Endothelial cell of umbilical vein (primary cell): ENCODE measurements around the gene CKLF. TPM values are rescaled to one million over a fixed set of nuclear protein-coding genes. Genes with fewer than 3 reads are reported as not detected.

Experiments used
- BruUV-seq: library from RNA; stranded (reverse); fragments of 400-500 nt; replicated peaks from 2 replicates; lab custom pipeline; 2021; lab: Mats Ljungman, UMichigan
- CTCF ChIA-PET: fragments of 300-600, 350-600 bp; sonication (Branson Sonifier 250); formaldehyde crosslinking; loops from one replicate; lab custom pipeline; 2021; ENCODE audit warnings: antibody characterized with exemption, inconsistent platforms; lab: Charles Lee
- POLR2A ChIA-PET: fragments of 300-600, 350-600 bp; sonication (Branson Sonifier 250); formaldehyde crosslinking; loops from one replicate; lab custom pipeline; 2021; ENCODE audit warnings: antibody characterized with exemption, inconsistent platforms; lab: Charles Lee
- DNase-seq: peaks from one replicate; pipeline ENCODE4 v3.0.0-alpha.2; 2011; ENCODE audit warnings: low read depth, low spot score
- FAIRE-seq: peaks from 2 replicates; lab custom pipeline; 2011; peaks lifted over from hg19 to GRCh38; lab: Jason Lieb, UNC
- H2AFZ ChIP-seq: 2 replicates; pipeline ENCODE4 v1.6.0; 2012; ENCODE audit warnings: low read depth, low read length, control low read depth, inconsistent platforms
- H3K27ac ChIP-seq: 2 replicates; pipeline ENCODE4 v1.5.1; 2011; ENCODE audit warnings: low read depth, mild to moderate bottlenecking, control low read depth, low read length, moderate library complexity; ENCODE audit not compliant: insufficient read depth
- H3K27me3 ChIP-seq, 2 experiments: 2 replicates each; pipeline versions ENCODE4 v1.6.0 to v1.6.1; 2011; ENCODE audit warnings: low read length in 2 of 2, mixed read lengths in 1 of 2; ENCODE audit not compliant: control insufficient read depth in 2 of 2, insufficient read depth in 2 of 2
- H3K36me3 ChIP-seq, 2 experiments: 2 replicates in 1 of 2; 3 replicates in 1 of 2; pipeline ENCODE4 v1.5.1; 2011; ENCODE audit warnings: low read length in 2 of 2, mild to moderate bottlenecking in 1 of 2, moderate library complexity in 1 of 2; ENCODE audit not compliant: control insufficient read depth in 2 of 2, insufficient read depth in 2 of 2; ENCODE audit errors: extremely low read depth in 1 of 2
- H3K4me1 ChIP-seq: 3 replicates; pipeline ENCODE4 v1.5.1; 2011; ENCODE audit warnings: mild to moderate bottlenecking, low read length; ENCODE audit not compliant: control insufficient read depth, insufficient read depth; ENCODE audit errors: extremely low read depth
- H3K4me2 ChIP-seq: 2 replicates; pipeline ENCODE4 v1.6.1; 2011; ENCODE audit warnings: low read length, control low read depth, mixed read lengths; ENCODE audit not compliant: insufficient read depth
- H3K4me3 ChIP-seq, 3 experiments: fragments of 200-600 bp in 1 of 3; sonication (generic), shearing (Covaris generic) in 1 of 3; replicated peaks in 1 of 3; 2 replicates each; pipeline ENCODE4 v1.5.1; 2011 to 2016; ENCODE audit warnings: control low read depth in 3 of 3, low read length in 3 of 3, mild to moderate bottlenecking in 2 of 3, inconsistent platforms in 1 of 3, low read depth in 1 of 3, moderate library complexity in 1 of 3; ENCODE audit not compliant: insufficient read depth in 1 of 3
- H3K79me2 ChIP-seq: 2 replicates; pipeline ENCODE4 v1.6.0; 2012; ENCODE audit warnings: low read length, inconsistent platforms; ENCODE audit not compliant: control insufficient read depth, insufficient read depth
- H3K9ac ChIP-seq: replicated peaks from 2 replicates; pipeline ENCODE3; 2011; ENCODE audit warnings: low read length, control low read depth; ENCODE audit not compliant: insufficient read depth; ENCODE audit errors: extremely low read depth
- H3K9me1 ChIP-seq: replicated peaks from 3 replicates; pipeline ENCODE4 v1.6.0; 2011; ENCODE audit warnings: mild to moderate bottlenecking, low read length; ENCODE audit not compliant: control insufficient read depth, insufficient read depth; ENCODE audit errors: extremely low read depth
- H3K9me3 ChIP-seq: replicated peaks from 2 replicates; pipeline ENCODE4 v1.5.1; 2012; ENCODE audit warnings: low read length, inconsistent platforms; ENCODE audit not compliant: control insufficient read depth, insufficient read depth
- H4K20me1 ChIP-seq: replicated peaks from 2 replicates; pipeline ENCODE3; 2011; ENCODE audit warnings: mild to moderate bottlenecking, low read length; ENCODE audit not compliant: control insufficient read depth, insufficient read depth; ENCODE audit errors: extremely low read depth
- EZH2 ChIP-seq: IDR thresholded peaks from 2 replicates; pipeline ENCODE4 v1.6.1; 2012; ENCODE audit warnings: borderline replicate concordance, low read depth, mild to moderate bottlenecking, moderate library complexity, low read length, inconsistent platforms; ENCODE audit not compliant: severe bottlenecking
- FOS ChIP-seq: IDR thresholded peaks from 2 replicates; pipeline ENCODE4 v1.6.1; 2011; ENCODE audit warnings: mild to moderate bottlenecking, low read length, moderate library complexity, borderline replicate concordance; ENCODE audit not compliant: insufficient read depth
- GATA2 ChIP-seq: IDR thresholded peaks from 2 replicates; pipeline ENCODE4 v1.7.0; 2011; ENCODE audit warnings: low read depth, mild to moderate bottlenecking, moderate library complexity, mixed read lengths, low read length; ENCODE audit not compliant: insufficient read length, insufficient read depth
- JUN ChIP-seq: IDR thresholded peaks from 2 replicates; pipeline ENCODE4 v1.6.1; 2011; ENCODE audit warnings: borderline replicate concordance, low read depth; ENCODE audit not compliant: insufficient read length, insufficient read depth
- MYC ChIP-seq: IDR thresholded peaks from one replicate; pipeline ENCODE4 v1.6.1; 2011; ENCODE audit warnings: mild to moderate bottlenecking, low read depth, low read length
- POLR2A ChIP-seq: IDR thresholded peaks from 2 replicates; pipeline ENCODE4 v1.6.1; 2012; ENCODE audit warnings: low read depth, mild to moderate bottlenecking, control low read depth, low read length
- POLR2AphosphoS5 ChIP-seq: IDR thresholded peaks from 2 replicates; pipeline ENCODE4 v1.6.1; 2012; ENCODE audit warnings: low read depth, mild to moderate bottlenecking, control low read depth, low read length, moderate library complexity; ENCODE audit not compliant: insufficient read depth
- dilution Hi-C: fragments of 300-500 bp; cut with MboI; formaldehyde crosslinking; loops from one replicate; pipeline ENCODE4 v1.15.0; 2019; ENCODE audit warnings: low sequenced_read_pairs; ENCODE audit not compliant: extremely low pct_ligation_motif_present
- intact Hi-C: fragments of 100-400 bp; cut with micrococcal nuclease; formaldehyde crosslinking; loops from one replicate; pipeline ENCODE4 v1.10.0; 2022
- polyA plus RNA-seq, 4 experiments: library from polyadenylated mRNA; depleted of rRNA in 3 of 4; stranded (reverse) in 3 of 4; unstranded in 1 of 4; fragments of >200 nt; gene quantifications; 2 replicates each; pipeline versions ENCODE4 v1.2.1 to v1.2.3, GENCODE V29; 2011 to 2012; ENCODE audit warnings: missing spikeins in 1 of 4
- total RNA-seq: library from RNA; stranded (reverse); gene quantifications from 2 replicates; pipeline ENCODE4 v1.2.3, GENCODE V29; 2021
- TF ChIP-seq, protein P1 (sequence below), 2 donors: IDR thresholded peaks; 1 replicate in 1 of 2; 2 replicates in 1 of 2; pipeline ENCODE4 v1.5.1; 2011; ENCODE audit warnings: low read length in 2 of 2, mild to moderate bottlenecking in 2 of 2, moderate library complexity in 2 of 2, control low read depth in 1 of 2, inconsistent platforms in 1 of 2, low read depth in 1 of 2; ENCODE audit not compliant: insufficient read depth in 1 of 2; ENCODE audit errors: extremely low read depth in 1 of 2
- TF ChIP-seq, protein P2 (sequence below): IDR thresholded peaks from 2 replicates; pipeline ENCODE4 v1.6.1; 2011; ENCODE audit not compliant: insufficient read depth, insufficient read length

CKLF gene
- total and polyA plus RNA-seq, 2 donors (not counting 3 experiments of a cell fraction or from before 2014, with no cell fraction given): 80.0 to 209 TPM

DNA sequence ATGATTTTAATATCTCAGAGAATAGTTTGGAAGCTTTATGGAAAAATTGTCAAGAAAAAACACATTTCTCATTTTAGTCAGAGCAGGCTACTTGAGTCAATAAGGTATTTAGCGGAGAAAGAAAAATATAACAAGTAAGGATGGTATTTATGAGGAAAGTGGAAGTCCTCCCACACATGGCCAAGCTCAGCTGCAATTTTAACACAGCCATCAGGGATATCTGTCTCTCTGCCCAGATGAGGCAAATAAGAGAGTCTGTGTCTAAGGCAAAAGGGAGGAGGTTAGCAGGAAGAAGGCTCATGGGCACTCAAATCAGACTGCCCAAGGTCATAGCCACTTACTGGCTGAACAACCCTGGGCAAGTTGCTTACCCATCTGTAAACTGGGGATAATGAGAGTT, 21.7 kb downstream of the CKLF start:
- FAIRE-seq (no peak), DNase-seq (no peak)
- peaks cover 4 to 10% of the 10 kb centered on the region in 2 experiments for H3K27me3 ChIP-seq
- H3K9ac ChIP-seq: no peak overlapping the region
- TF ChIP-seq POLR2A (no peak), JUN (no peak), FOS (no peak)
- TF ChIP-seq, protein P1, sequence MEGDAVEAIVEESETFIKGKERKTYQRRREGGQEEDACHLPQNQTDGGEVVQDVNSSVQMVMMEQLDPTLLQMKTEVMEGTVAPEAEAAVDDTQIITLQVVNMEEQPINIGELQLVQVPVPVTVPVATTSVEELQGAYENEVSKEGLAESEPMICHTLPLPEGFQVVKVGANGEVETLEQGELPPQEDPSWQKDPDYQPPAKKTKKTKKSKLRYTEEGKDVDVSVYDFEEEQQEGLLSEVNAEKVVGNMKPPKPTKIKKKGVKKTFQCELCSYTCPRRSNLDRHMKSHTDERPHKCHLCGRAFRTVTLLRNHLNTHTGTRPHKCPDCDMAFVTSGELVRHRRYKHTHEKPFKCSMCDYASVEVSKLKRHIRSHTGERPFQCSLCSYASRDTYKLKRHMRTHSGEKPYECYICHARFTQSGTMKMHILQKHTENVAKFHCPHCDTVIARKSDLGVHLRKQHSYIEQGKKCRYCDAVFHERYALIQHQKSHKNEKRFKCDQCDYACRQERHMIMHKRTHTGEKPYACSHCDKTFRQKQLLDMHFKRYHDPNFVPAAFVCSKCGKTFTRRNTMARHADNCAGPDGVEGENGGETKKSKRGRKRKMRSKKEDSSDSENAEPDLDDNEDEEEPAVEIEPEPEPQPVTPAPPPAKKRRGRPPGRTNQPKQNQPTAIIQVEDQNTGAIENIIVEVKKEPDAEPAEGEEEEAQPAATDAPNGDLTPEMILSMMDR (IDR thresholded peaks at IDR 0.05; ENCODE audit: extremely low read depth in 1 of 2, insufficient read depth in 1 of 2, low read depth in 1 of 2, low read length in 2 of 2): no peak
- TF ChIP-seq, protein P2, sequence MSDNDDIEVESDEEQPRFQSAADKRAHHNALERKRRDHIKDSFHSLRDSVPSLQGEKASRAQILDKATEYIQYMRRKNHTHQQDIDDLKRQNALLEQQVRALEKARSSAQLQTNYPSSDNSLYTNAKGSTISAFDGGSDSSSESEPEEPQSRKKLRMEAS: no peak
- POLR2A ChIA-PET: no interaction called here
- H3K4me3 ChIP-seq: no peak overlapping the region
- dilution Hi-C loops: no loop called here
- no peaks in the 10 kb centered on the region for H3K79me2 ChIP-seq
- no peaks in the 10 kb centered on the region for H4K20me1 ChIP-seq
- H3K27ac ChIP-seq: no peak overlapping the region
- H2AFZ ChIP-seq: no peak overlapping the region
- intact Hi-C loops: no loop called here
- no TSS peak for BruUV-seq
- H3K4me2 ChIP-seq: no peak overlapping the region
- peaks cover 24% of the 10 kb centered on the region for H3K4me1 ChIP-seq
- no peaks in the 10 kb centered on the region for H3K9me3 ChIP-seq
- no peaks in the 10 kb centered on the region for H3K9me1 ChIP-seq
- no peaks in the 10 kb centered on the region for H3K36me3 ChIP-seq
- CTCF ChIA-PET: interaction anchor here (1.0 to 1.8 kb wide), 4 partner anchors 10 to 58 kb away, joined by 3 to 9 read pairs (median 4); no protein-coding TSS in a partner anchor

GRCh38 chr16:66574531-66574930, 22.2 kb downstream of the CKLF start:
- BruUV-seq: no TSS peak
- H3K36me3 ChIP-seq: no peaks in the 10 kb centered on the region
- intact Hi-C loops: no loop called here
- no peaks in the 10 kb centered on the region for H3K9me3 ChIP-seq
- H3K79me2 ChIP-seq: no peaks in the 10 kb centered on the region
- no peak overlapping the region for H2AFZ ChIP-seq
- no peak overlapping the region for H3K4me3 ChIP-seq
- FAIRE-seq (no peak), DNase-seq (no peak)
- H3K27me3 ChIP-seq: peaks cover 4 to 13% of the 10 kb centered on the region in 2 experiments
- TF ChIP-seq, protein P1 (IDR thresholded peaks at IDR 0.05; ENCODE audit: extremely low read depth in 1 of 2, insufficient read depth in 1 of 2, low read depth in 1 of 2, low read length in 2 of 2): no peak
- no peak for TF ChIP-seq FOS
- TF ChIP-seq POLR2AphosphoS5: no peak
- no peak for TF ChIP-seq JUN
- no peak for TF ChIP-seq MYC
- TF ChIP-seq, protein P2: no peak
- TF ChIP-seq EZH2: no peak
- TF ChIP-seq POLR2A: no peak
- no peak for TF ChIP-seq GATA2
- no peaks in the 10 kb centered on the region for H4K20me1 ChIP-seq
- CTCF ChIA-PET: interaction anchor here (1.0 to 1.8 kb wide), 3 partner anchors 11 to 34 kb away, joined by 3 to 9 read pairs (median 4); no protein-coding TSS in a partner anchor
- H3K4me2 ChIP-seq: no peak overlapping the region
- dilution Hi-C loops: no loop called here
- H3K27ac ChIP-seq: no peak overlapping the region
- H3K4me1 ChIP-seq: peaks cover 21% of the 10 kb centered on the region
- POLR2A ChIA-PET: no interaction called here
- H3K9me1 ChIP-seq: no peaks in the 10 kb centered on the region
- no peak overlapping the region for H3K9ac ChIP-seq
